Anterior cingulate cortex (tissue), 58 donors: Measurements from ENCODE around the gene DND1.
"Not testable (repeated sequence)": the region's sequence is repeated elsewhere in the genome, so short reads cannot be mapped to it uniquely, and the experiment has no call there.

Source experiments
- DNase-seq, 58 donors: peaks; one replicate each; lab custom pipeline; 2025; lab: John Stamatoyannopoulos, UW

DND1 gene

GRCh38 chr5:140673187-140673976 lies at the start of gene DND1:
TSS of gene DND1 (minus strand) at chr5:140673576. CDS start at chr5:140673542, 34 bp downstream.
- DNase-seq, result no peak

- DNase-seq, result not testable (repeated sequence)
Observed at GRCh38 chr5:140721395-140721794, 48.0 kb upstream of the DND1 start.

GRCh38 chr5:140720738-140721137 lies 47.4 kb upstream of the DND1 start:
- not testable (repeated sequence) for DNase-seq

- no peak for DNase-seq
Observed at GRCh38 chr5:140718266-140718592, 44.9 kb upstream of the DND1 start.

- DNase-seq, result not testable (repeated sequence)
Observed at GRCh38 chr5:140716238-140716637, 42.9 kb upstream of the DND1 start.

GRCh38 chr5:140713562-140714094 lies 40.3 kb upstream of the DND1 start:
- DNase-seq, result no peak

GRCh38 chr5:140711794-140712193 lies 38.4 kb upstream of the DND1 start:
- no peak for DNase-seq

GRCh38 chr5:140710899-140711552 lies 37.6 kb upstream of the DND1 start:
- peak in 57 of 58 donors; percentile 4 to 88 (median 55) for DNase-seq

GRCh38 chr5:140708787-140709186 lies 35.4 kb upstream of the DND1 start:
- not testable (repeated sequence) for DNase-seq

- DNase-seq, result no peak
Observed at GRCh38 chr5:140707812-140708211, 34.4 kb upstream of the DND1 start.

GRCh38 chr5:140700177-140701144 lies 27.1 kb upstream of the DND1 start, which contains the start of gene ZMAT2:
TSS of gene ZMAT2 (plus strand) at chr5:140700447. CDS start at chr5:140700461, 14 bp downstream.
- DNase-seq, result peak; percentile 25 to 98 (median 93)

GRCh38 chr5:140696891-140697492 lies 23.6 kb upstream of the DND1 start:
- DNase-seq, result no peak

- no peak for DNase-seq
Observed at GRCh38 chr5:140694276-140694675, 20.9 kb upstream of the DND1 start.

- DNase-seq, result peak; percentile 35 to 95 (median 86)
Observed at GRCh38 chr5:140690941-140691924, 17.9 kb upstream of the DND1 start, which contains the start of the genes HARS1 and HARS2. TSS of gene HARS1 (minus strand) at chr5:140691370. CDS start at chr5:140691304, 66 bp downstream. TSS of gene HARS2 (plus strand) at chr5:140691455. CDS start at chr5:140691649, 194 bp downstream.

GRCh38 chr5:140690376-140690932 lies 17.1 kb upstream of the DND1 start:
- no peak for DNase-seq

GRCh38 chr5:140678993-140679392 lies 5.6 kb upstream of the DND1 start:
- no peak for DNase-seq

- DNase-seq, result no peak
Observed at GRCh38 chr5:140677947-140678346, 4.6 kb upstream of the DND1 start.

GRCh38 chr5:140674629-140675028 lies 1.3 kb upstream of the DND1 start:
- DNase-seq, result no peak
